ENCODE data around the gene DNAJC15. TPM values are rescaled to one million over a fixed set of nuclear protein-coding genes. Genes with fewer than 3 reads are reported as not detected.

DNAJC15 gene
- total RNA-seq, 2 experiments from 2014 or later, result 2.2 TPM; not detected in 1

DNA sequence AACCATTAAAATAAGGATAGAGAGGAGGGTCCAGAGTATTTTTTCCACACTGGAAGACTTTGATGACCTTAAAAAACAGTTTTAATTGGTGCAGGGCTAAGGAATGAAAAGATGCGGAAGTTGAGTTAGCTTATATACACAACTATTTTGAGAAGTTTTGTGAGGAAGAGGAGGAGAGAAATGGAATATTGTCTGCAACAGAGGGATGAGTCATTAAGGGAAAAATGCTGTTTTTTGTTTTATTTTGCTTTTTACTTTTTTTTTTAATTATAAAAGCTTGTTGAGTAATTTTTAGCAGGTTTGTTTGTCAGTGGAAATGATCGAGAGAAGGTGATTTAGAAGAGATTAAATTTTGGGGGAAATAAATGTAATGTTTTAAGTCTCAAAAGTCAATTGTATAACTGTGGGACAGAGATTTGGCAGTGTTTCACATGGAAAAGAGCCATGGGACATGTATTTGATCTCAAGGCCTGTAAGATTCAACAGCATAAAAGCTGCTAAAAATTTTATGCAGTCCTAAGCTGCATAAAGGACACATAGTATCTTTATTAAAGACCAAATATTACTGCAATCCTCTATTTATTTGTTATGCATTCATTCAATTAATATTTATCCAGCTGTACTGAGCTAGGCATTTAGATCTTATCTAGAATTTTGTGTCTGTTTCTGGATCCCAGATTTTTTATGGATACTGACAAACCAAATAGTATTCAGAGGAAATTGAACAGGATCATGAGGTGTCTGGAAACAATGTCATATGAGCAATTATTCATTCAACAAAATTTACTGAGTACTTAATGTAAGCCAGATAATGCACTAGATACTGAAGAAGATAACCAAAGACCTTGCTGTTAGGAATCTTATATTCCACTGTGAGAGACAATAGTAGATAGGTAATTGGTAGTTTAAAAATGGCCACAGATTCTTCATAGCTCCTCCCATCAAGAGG is 72.7 kb downstream of the DNAJC15 start:
- Histone ChIP-seq H3K4me1 (ENCODE audit: insufficient read depth, low read length, poor library complexity, severe bottlenecking) (no peaks in the 10 kb centered on the region), H3K36me3 (ENCODE audit: insufficient read depth, low read length) (no peaks in the 10 kb centered on the region), H3K4me3 (ENCODE audit: low read depth, low read length, poor library complexity, severe bottlenecking) (no peak overlapping the region), H3K9me2 (ENCODE audit: insufficient read depth, low read length) (no peaks in the 10 kb centered on the region), H3K27ac (ENCODE audit: low read depth, low read length, poor library complexity, severe bottlenecking) (no peak overlapping the region), H2AFZ (ENCODE audit: low read length) (no peak overlapping the region), H4K20me1 (ENCODE audit: insufficient read depth, low read length) (no peaks in the 10 kb centered on the region), H3K79me2 (ENCODE audit: insufficient read depth, low read depth, low read length) (no peaks in the 10 kb centered on the region), H3K4me2 (ENCODE audit: low read length) (no peak overlapping the region), H3K9me3 (ENCODE audit: low read length) (no peaks in the 10 kb centered on the region)
- ChIA-PET POLR2A (interaction anchor here (0.6 to 1.2 kb wide), 3 partner anchors 92 to 336 kb away, joined by 3 to 4 read pairs (median 3); no protein-coding TSS in a partner anchor), CTCF (ENCODE audit: unreplicated experiment) (no interaction called here)
- BruUV-seq (replicated peaks), result no TSS peak
- intact Hi-C loops (cut with micrococcal nuclease; ENCODE audit: unreplicated experiment), result loop anchor here (10.0 kb wide), 1 partner anchor 1969 kb away; no protein-coding TSS in a partner anchor
- TF ChIP-seq, protein P1, sequence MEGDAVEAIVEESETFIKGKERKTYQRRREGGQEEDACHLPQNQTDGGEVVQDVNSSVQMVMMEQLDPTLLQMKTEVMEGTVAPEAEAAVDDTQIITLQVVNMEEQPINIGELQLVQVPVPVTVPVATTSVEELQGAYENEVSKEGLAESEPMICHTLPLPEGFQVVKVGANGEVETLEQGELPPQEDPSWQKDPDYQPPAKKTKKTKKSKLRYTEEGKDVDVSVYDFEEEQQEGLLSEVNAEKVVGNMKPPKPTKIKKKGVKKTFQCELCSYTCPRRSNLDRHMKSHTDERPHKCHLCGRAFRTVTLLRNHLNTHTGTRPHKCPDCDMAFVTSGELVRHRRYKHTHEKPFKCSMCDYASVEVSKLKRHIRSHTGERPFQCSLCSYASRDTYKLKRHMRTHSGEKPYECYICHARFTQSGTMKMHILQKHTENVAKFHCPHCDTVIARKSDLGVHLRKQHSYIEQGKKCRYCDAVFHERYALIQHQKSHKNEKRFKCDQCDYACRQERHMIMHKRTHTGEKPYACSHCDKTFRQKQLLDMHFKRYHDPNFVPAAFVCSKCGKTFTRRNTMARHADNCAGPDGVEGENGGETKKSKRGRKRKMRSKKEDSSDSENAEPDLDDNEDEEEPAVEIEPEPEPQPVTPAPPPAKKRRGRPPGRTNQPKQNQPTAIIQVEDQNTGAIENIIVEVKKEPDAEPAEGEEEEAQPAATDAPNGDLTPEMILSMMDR (conservative IDR thresholded peaks at IDR 0.05; ENCODE audit: low read length), result no peak
- TF ChIP-seq EZH2phosphoT487 (IDR thresholded peaks at IDR 0.05; ENCODE audit: borderline replicate concordance, low read depth, low read length), result no peak
- DNase-seq (ENCODE audit: low spot score), result no peak

DNA sequence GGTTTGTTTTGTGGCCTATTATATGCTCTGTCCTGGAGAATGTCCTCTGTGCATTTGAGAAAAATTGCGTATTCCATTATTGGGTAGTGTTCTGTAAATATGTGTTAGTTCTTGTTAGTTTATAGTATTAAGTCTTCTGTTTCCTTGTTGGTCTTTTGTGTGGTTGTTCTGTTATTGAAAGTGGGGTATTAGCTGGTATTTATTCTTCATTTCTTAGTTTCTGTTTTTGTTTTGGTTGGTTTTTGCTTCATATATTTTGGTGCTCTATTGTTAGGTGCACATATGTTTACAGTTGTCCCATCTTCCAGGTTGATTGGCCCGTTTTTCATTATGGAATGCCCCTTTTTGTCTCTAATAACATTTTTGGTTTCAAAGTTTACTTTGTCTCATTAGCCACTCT is 77.3 kb downstream of the DNAJC15 start:
- no peak overlapping the region for H3K27ac ChIP-seq (ENCODE audit: low read depth, low read length, poor library complexity, severe bottlenecking)
- H3K9me3 ChIP-seq (ENCODE audit: low read length), result no peaks in the 10 kb centered on the region
- H3K9me2 ChIP-seq (ENCODE audit: insufficient read depth, low read length), result no peaks in the 10 kb centered on the region
- CTCF ChIA-PET (ENCODE audit: unreplicated experiment), result no interaction called here
- no peak overlapping the region for H3K4me3 ChIP-seq (ENCODE audit: low read depth, low read length, poor library complexity, severe bottlenecking)
- H3K36me3 ChIP-seq (ENCODE audit: insufficient read depth, low read length), result no peaks in the 10 kb centered on the region
- no peaks in the 10 kb centered on the region for H3K79me2 ChIP-seq (ENCODE audit: insufficient read depth, low read depth, low read length)
- intact Hi-C loops (cut with micrococcal nuclease; ENCODE audit: unreplicated experiment), result no loop called here
- H3K4me2 ChIP-seq (ENCODE audit: low read length), result no peak overlapping the region
- no peak overlapping the region for H2AFZ ChIP-seq (ENCODE audit: low read length)
- DNase-seq (ENCODE audit: low spot score), result no peak
- POLR2A ChIA-PET, result no interaction called here
- TF ChIP-seq, protein P1 (conservative IDR thresholded peaks at IDR 0.05; ENCODE audit: low read length), result no peak
- no peak for TF ChIP-seq EZH2phosphoT487 (IDR thresholded peaks at IDR 0.05; ENCODE audit: borderline replicate concordance, low read depth, low read length)
- H4K20me1 ChIP-seq (ENCODE audit: insufficient read depth, low read length), result no peaks in the 10 kb centered on the region
- no peaks in the 10 kb centered on the region for H3K4me1 ChIP-seq (ENCODE audit: insufficient read depth, low read length, poor library complexity, severe bottlenecking)
- BruUV-seq (replicated peaks), result no TSS peak

DNA sequence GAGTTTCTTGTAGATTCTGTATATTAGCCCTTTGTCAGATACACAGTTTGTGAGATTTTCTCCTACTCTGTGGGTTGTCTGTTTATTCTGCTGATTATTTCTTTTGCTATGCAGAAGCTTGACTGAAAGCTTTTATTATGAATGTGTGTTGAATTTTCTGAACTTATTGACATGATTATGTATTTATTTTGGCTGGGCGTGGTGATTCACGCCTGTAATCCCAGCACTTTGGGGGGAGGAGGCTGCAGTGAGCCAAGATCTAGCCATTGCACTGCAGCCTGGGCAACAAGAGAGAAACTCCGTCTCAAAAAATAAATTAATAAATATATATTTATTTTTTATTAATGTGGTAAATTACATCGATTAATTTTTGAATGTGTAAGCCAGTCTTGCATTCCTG is 78.9 kb downstream of the DNAJC15 start:
- Histone ChIP-seq H3K79me2 (ENCODE audit: insufficient read depth, low read depth, low read length) (no peaks in the 10 kb centered on the region), H3K36me3 (ENCODE audit: insufficient read depth, low read length) (no peaks in the 10 kb centered on the region), H3K4me1 (ENCODE audit: insufficient read depth, low read length, poor library complexity, severe bottlenecking) (no peaks in the 10 kb centered on the region), H3K27ac (ENCODE audit: low read depth, low read length, poor library complexity, severe bottlenecking) (no peak overlapping the region), H3K9me2 (ENCODE audit: insufficient read depth, low read length) (no peaks in the 10 kb centered on the region), H3K4me2 (ENCODE audit: low read length) (no peak overlapping the region), H2AFZ (ENCODE audit: low read length) (no peak overlapping the region), H3K4me3 (ENCODE audit: low read depth, low read length, poor library complexity, severe bottlenecking) (no peak overlapping the region), H4K20me1 (ENCODE audit: insufficient read depth, low read length) (no peaks in the 10 kb centered on the region), H3K9me3 (ENCODE audit: low read length) (no peaks in the 10 kb centered on the region)
- intact Hi-C loops (cut with micrococcal nuclease; ENCODE audit: unreplicated experiment), result no loop called here
- no TSS peak for BruUV-seq (replicated peaks)
- POLR2A ChIA-PET, result no interaction called here
- DNase-seq (ENCODE audit: low spot score), result no peak
- CTCF ChIA-PET (ENCODE audit: unreplicated experiment), result no interaction called here
- no peak for TF ChIP-seq EZH2phosphoT487 (IDR thresholded peaks at IDR 0.05; ENCODE audit: borderline replicate concordance, low read depth, low read length)
- TF ChIP-seq, protein P1 (conservative IDR thresholded peaks at IDR 0.05; ENCODE audit: low read length), result no peak
